PC-3 (cell line): ENCODE results near the gene TGIF2.

Experiments used
- CTCF ChIP-seq: fragments of 300-600 bp; sonication (generic); conservative IDR thresholded peaks from 2 replicates; pipeline ENCODE4 v1.5.1; 2017; ENCODE audit warnings: antibody characterized with exemption, low read depth, mild to moderate bottlenecking, low read length
- EZH2 ChIP-seq: fragments of 300-600 bp; sonication (generic); IDR thresholded peaks from one replicate; pipeline ENCODE4 v1.6.1; 2017; ENCODE audit warnings: antibody characterized with exemption, mild to moderate bottlenecking, low read length; ENCODE audit not compliant: unreplicated experiment
- EZH2phosphoT487 ChIP-seq: fragments of 300-600 bp; sonication (generic); IDR thresholded peaks from 2 replicates; pipeline ENCODE4 v1.6.1; 2018; ENCODE audit warnings: mild to moderate bottlenecking, antibody characterized with exemption, low read length, borderline replicate concordance

DNA sequence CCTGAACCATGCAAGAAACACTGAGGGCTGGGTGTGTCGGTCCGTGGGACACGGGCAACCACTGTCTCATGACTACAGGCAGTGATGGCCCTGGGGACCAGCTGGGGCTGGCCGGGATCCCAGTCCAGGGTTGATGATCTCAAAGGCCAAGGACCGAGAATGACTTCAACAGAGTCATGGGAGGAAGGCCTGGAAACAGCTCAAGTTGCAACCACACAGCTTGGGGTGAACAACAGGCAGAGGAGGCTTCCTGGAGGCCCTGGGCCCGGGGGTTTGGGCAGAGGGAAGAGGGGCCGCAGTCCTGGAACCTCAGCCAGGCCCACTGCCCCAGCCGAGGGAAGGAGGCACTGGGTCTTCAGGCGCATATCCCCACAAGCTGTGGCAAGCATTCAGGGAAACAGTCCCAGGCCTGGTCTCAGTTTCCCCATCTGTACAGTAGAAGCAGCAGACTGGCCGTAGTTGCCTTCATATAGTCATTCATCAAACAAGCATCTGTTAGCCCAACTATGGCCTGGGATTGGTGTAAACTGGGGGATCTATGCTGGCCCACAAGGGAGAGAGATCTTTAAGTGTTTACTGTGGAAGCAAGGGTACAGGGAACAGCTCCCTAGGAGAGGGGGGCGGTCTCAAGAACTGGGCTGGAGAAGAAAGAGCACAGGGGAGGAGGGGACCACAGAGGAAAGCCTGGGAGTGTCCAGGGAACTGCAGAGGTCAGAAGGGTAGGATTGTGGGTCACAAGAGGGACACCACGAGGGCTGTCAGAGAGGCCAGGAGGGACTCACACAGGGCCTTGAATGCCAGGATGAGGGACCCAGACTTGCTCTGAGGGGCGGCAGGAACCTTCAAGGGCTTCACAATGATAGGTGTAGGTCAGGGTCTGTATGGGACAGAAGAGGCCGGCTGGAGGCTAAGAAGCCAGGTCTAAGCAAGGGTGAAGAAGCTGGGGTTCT is 29.9 kb upstream of the TGIF2 start:
- no peak for TF ChIP-seq CTCF
- no peak for TF ChIP-seq EZH2
- no peak for TF ChIP-seq EZH2phosphoT487
